ENCODE results near the gene GNG14. TPM values are rescaled to one million over a fixed set of nuclear protein-coding genes. Genes with fewer than 3 reads are reported as not detected.

The GNG14 gene
- total and polyA plus RNA-seq, 2 of the 13 experiments (the other 11 are each of a cell fraction or from before 2014, with no cell fraction given), result not detected

DNA sequence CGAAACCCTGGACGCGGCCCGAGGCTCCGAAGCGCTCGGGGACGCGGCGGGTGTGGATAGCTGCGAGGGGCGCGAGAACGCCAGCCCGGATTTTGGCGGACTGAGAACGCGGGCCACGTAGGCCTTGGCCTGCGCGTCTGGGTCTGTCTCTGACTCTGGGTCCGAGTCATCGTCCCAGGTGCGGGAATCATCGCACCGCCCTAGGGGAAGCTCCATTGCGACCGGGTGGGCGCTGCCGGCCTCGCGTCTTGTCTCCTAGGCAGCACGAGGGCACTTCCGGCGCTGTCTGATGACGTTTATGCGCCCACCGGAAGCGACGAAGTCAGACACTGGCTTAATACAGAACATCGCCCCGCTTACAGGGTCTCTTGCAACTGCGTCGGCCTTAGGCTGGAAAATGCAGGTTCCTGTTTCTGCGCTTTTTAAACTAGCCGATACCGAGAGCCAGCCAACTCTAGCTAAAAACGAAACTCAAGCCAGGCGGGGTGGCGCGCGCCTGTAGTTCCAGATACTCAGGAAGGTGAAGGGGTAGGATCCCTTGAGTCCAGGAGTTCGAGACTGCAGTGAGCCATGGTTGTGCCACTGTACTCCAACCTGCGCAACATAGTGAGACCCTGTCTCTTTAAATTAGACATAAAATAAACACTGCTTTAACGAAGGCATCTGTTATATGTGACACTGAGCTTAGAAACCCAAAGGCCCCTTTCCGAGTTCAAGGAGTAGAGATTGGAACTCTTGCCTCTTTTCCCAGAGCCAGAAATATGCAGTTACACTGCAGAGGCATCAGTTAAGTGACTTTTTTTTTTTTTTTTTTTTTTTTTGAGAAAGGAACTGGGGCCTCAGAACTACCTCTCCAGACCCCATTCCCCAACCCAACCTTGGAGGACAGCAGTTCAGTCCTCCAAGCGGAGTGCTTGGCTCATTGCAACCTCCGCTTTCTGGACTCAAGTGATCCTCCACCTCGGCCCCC, 8.9 kb downstream of the GNG14 start, which contains the start of gene FBXW9 (continued):
- TF ChIP-seq ZHX2 (IDR thresholded peaks at IDR 0.05; ENCODE audit: low read depth), result peak; percentile 88
- TF ChIP-seq ZHX2 (CRISPR knock-in tag; IDR thresholded peaks at IDR 0.05; ENCODE audit: borderline replicate concordance), result no peak
- no peak for TF ChIP-seq SRSF1 (optimal IDR thresholded peaks at IDR 0.05; ENCODE audit: low read depth, low read length)
- TF ChIP-seq, protein P1, sequence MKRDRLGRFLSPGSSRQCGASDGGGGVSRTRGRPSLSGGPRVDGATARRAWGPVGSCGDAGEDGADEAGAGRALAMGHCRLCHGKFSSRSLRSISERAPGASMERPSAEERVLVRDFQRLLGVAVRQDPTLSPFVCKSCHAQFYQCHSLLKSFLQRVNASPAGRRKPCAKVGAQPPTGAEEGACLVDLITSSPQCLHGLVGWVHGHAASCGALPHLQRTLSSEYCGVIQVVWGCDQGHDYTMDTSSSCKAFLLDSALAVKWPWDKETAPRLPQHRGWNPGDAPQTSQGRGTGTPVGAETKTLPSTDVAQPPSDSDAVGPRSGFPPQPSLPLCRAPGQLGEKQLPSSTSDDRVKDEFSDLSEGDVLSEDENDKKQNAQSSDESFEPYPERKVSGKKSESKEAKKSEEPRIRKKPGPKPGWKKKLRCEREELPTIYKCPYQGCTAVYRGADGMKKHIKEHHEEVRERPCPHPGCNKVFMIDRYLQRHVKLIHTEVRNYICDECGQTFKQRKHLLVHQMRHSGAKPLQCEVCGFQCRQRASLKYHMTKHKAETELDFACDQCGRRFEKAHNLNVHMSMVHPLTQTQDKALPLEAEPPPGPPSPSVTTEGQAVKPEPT (CRISPR knock-in tag; IDR thresholded peaks at IDR 0.05; ENCODE audit: low read depth), result no peak
- TF ChIP-seq, protein P2, sequence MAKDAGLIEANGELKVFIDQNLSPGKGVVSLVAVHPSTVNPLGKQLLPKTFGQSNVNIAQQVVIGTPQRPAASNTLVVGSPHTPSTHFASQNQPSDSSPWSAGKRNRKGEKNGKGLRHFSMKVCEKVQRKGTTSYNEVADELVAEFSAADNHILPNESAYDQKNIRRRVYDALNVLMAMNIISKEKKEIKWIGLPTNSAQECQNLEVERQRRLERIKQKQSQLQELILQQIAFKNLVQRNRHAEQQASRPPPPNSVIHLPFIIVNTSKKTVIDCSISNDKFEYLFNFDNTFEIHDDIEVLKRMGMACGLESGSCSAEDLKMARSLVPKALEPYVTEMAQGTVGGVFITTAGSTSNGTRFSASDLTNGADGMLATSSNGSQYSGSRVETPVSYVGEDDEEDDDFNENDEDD (CRISPR knock-in tag; IDR thresholded peaks at IDR 0.05; ENCODE audit: borderline replicate concordance), result no peak
- TF ChIP-seq, protein P3, sequence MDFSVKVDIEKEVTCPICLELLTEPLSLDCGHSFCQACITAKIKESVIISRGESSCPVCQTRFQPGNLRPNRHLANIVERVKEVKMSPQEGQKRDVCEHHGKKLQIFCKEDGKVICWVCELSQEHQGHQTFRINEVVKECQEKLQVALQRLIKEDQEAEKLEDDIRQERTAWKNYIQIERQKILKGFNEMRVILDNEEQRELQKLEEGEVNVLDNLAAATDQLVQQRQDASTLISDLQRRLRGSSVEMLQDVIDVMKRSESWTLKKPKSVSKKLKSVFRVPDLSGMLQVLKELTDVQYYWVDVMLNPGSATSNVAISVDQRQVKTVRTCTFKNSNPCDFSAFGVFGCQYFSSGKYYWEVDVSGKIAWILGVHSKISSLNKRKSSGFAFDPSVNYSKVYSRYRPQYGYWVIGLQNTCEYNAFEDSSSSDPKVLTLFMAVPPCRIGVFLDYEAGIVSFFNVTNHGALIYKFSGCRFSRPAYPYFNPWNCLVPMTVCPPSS (IDR thresholded peaks at IDR 0.05), result no peak
- peak; percentile 59; the same call in 1 of the 2 replicates for TF ChIP-seq FOXJ3 (CRISPR knock-in tag; IDR thresholded peaks at IDR 0.05; ENCODE audit: borderline replicate concordance)
- TF ChIP-seq GATAD1 (CRISPR knock-in tag; IDR thresholded peaks at IDR 0.05), result peak; percentile 100
- peak; percentile 33; the same call in 1 of the 2 replicates for TF ChIP-seq ZNF430 (CRISPR knock-in tag; IDR thresholded peaks at IDR 0.05)
- TF ChIP-seq HOXA9 (CRISPR knock-in tag; IDR thresholded peaks at IDR 0.05; ENCODE audit: borderline replicate concordance), result no peak
- TF ChIP-seq, protein P4, sequence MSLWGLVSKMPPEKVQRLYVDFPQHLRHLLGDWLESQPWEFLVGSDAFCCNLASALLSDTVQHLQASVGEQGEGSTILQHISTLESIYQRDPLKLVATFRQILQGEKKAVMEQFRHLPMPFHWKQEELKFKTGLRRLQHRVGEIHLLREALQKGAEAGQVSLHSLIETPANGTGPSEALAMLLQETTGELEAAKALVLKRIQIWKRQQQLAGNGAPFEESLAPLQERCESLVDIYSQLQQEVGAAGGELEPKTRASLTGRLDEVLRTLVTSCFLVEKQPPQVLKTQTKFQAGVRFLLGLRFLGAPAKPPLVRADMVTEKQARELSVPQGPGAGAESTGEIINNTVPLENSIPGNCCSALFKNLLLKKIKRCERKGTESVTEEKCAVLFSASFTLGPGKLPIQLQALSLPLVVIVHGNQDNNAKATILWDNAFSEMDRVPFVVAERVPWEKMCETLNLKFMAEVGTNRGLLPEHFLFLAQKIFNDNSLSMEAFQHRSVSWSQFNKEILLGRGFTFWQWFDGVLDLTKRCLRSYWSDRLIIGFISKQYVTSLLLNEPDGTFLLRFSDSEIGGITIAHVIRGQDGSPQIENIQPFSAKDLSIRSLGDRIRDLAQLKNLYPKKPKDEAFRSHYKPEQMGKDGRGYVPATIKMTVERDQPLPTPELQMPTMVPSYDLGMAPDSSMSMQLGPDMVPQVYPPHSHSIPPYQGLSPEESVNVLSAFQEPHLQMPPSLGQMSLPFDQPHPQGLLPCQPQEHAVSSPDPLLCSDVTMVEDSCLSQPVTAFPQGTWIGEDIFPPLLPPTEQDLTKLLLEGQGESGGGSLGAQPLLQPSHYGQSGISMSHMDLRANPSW (CRISPR knock-in tag; IDR thresholded peaks at IDR 0.05; ENCODE audit: borderline replicate concordance), result peak; percentile 28; the same call in 1 of the 2 replicates
